Osteoblast (primary cell): ENCODE measurements around the gene PRKCE. TPM values are rescaled to one million over a fixed set of nuclear protein-coding genes. Genes with fewer than 3 reads are reported as not detected.

Experiments
- DNase-seq: peaks from one replicate; pipeline ENCODE4 v3.0.0; 2011; ENCODE audit warnings: low spot score, mixed read lengths; ENCODE audit not compliant: insufficient read length; ENCODE audit errors: missing footprints
- H2AFZ ChIP-seq: 2 replicates; pipeline ENCODE4 v1.6.0; 2011; ENCODE audit warnings: mild to moderate bottlenecking, low read length
- H3K27ac ChIP-seq: 2 replicates; pipeline ENCODE4 v1.5.1; 2011; ENCODE audit warnings: mild to moderate bottlenecking, low read depth, low read length, moderate library complexity
- H3K27me3 ChIP-seq: 2 replicates; pipeline ENCODE4 v1.6.0; 2012; ENCODE audit warnings: mild to moderate bottlenecking, control low read depth, inconsistent platforms, low read length, moderate library complexity; ENCODE audit not compliant: insufficient read depth
- H3K36me3 ChIP-seq: 2 replicates; pipeline ENCODE4 v1.5.1; 2011; ENCODE audit warnings: mild to moderate bottlenecking, low read length, control low read depth, moderate library complexity; ENCODE audit not compliant: insufficient read depth
- H3K4me1 ChIP-seq: 2 replicates; pipeline ENCODE4 v1.5.1; 2011; ENCODE audit warnings: mild to moderate bottlenecking, low read length, control low read depth, moderate library complexity; ENCODE audit not compliant: insufficient read depth
- H3K4me2 ChIP-seq: 2 replicates; pipeline ENCODE4 v1.6.0; 2011; ENCODE audit warnings: mild to moderate bottlenecking, low read length; ENCODE audit not compliant: insufficient read depth
- H3K4me3 ChIP-seq: fragments of 200-600 bp; sonication (generic); 3 replicates; pipeline ENCODE4 v1.5.1; 2012; ENCODE audit warnings: mild to moderate bottlenecking, low read length, inconsistent platforms; ENCODE audit not compliant: insufficient read depth
- H3K79me2 ChIP-seq: 2 replicates; pipeline ENCODE4 v1.6.0; 2012; ENCODE audit warnings: mild to moderate bottlenecking, low read length, control low read depth, inconsistent platforms; ENCODE audit not compliant: insufficient read depth
- H3K9me3 ChIP-seq: 2 replicates; pipeline ENCODE4 v1.5.1; 2011; ENCODE audit warnings: low read depth, low read length, control low read depth
- H4K20me1 ChIP-seq: 2 replicates; pipeline ENCODE4 v1.6.0; 2012; ENCODE audit warnings: mild to moderate bottlenecking, low read length, control low read depth; ENCODE audit not compliant: insufficient read depth
- total RNA-seq: library from RNA; depleted of rRNA; stranded (reverse); fragments of >200 nt; gene quantifications from 2 replicates; pipeline ENCODE4 v1.2.3, GENCODE V29; 2012
- TF ChIP-seq, protein P1 (sequence below): IDR thresholded peaks from 2 replicates; pipeline ENCODE4 v1.5.1; 2011; ENCODE audit warnings: mild to moderate bottlenecking, low read depth, low read length, moderate library complexity; ENCODE audit errors: extremely low read depth

Gene PRKCE
- total RNA-seq, 1 donor, result 22.1 TPM

DNA sequence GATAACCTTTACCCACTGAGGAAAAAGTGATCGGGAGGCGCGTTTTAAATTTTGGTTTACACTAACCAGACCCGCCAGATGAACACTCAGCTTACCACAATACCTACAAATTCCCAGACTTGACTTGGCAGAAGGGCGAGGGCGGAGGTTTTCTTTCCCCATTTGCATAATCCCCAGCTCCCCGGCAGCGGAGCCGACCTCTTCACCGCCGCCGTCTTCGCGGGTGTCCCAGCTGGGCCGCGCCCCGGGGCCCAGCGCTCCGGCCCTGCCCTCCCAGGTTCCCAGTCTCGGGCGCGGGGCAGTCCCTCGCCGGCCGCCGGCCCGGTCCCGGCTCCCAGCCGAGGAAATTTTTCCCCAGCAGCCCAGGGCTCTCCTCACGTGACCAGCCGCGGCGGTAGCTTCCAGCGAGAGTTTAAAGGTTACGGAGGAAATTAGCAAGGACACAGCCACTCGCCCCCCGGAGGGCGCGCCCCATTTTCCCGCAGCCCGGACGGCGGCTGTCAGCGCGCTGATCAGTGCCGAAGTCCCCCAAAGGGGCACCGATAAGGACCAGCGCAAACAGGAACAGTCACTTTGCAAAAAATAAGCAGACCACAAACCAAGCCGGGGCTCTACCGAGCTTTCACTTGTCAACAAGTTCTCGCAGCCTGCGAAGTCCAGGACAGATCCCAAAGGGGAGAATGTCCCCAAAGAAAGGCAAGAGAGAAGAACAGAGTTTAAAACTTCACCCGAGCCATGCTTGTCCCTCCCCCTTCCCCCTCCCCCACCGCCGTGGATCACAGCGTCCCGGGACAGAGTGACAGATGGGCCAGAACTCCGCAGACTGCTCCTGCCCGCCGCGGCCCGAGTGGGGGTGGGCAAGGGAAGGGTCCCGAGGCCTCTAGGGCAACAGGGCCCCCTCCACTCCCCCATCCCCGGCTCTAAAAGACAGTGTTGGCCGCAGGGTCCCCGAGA is 1.3 kb upstream of the PRKCE start:
- DNase-seq, result peak; percentile 98
- H3K4me1 ChIP-seq, result peaks cover 14% of the 10 kb centered on the region
- peak overlapping the region; percentile 73 for H3K27ac ChIP-seq
- H3K4me3 ChIP-seq, result peak overlapping the region; percentile 88
- H3K27me3 ChIP-seq, result no peaks in the 10 kb centered on the region
- H2AFZ ChIP-seq, result peak overlapping the region; percentile 93
- TF ChIP-seq, protein P1, sequence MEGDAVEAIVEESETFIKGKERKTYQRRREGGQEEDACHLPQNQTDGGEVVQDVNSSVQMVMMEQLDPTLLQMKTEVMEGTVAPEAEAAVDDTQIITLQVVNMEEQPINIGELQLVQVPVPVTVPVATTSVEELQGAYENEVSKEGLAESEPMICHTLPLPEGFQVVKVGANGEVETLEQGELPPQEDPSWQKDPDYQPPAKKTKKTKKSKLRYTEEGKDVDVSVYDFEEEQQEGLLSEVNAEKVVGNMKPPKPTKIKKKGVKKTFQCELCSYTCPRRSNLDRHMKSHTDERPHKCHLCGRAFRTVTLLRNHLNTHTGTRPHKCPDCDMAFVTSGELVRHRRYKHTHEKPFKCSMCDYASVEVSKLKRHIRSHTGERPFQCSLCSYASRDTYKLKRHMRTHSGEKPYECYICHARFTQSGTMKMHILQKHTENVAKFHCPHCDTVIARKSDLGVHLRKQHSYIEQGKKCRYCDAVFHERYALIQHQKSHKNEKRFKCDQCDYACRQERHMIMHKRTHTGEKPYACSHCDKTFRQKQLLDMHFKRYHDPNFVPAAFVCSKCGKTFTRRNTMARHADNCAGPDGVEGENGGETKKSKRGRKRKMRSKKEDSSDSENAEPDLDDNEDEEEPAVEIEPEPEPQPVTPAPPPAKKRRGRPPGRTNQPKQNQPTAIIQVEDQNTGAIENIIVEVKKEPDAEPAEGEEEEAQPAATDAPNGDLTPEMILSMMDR, result no peak
- H3K9me3 ChIP-seq, result no peaks in the 10 kb centered on the region
- H3K4me2 ChIP-seq, result peak overlapping the region; percentile 98
- H4K20me1 ChIP-seq, result peaks cover 22% of the 10 kb centered on the region
- H3K36me3 ChIP-seq, result no peaks in the 10 kb centered on the region
- peaks cover 25% of the 10 kb centered on the region for H3K79me2 ChIP-seq

DNA sequence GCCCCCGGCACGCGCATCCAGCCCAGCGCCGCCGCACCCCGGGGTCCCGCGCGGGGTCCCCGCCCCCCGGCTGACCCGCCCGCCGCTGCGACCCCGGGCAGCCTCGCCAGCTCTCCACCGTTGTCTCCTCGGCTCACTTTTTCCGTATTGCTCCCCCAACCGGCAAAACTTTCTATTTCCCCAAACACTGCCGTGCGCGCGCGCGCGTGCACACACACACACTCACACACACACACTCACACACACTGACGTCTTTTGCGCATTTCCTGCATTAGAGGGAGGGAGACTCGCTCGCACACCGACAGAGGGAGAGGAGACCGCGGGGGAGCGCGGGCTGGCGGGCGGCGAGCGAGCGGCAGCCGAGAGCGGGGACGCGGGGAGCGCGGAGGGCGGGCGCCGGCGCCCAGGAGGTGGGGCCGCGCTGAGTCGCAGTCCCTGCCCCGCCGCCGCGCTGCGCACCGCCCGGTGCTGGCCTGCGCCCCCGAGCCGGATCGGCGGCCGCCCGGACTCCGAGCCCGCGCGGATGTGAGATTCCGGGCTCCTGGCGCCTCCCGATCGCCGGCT is 542 bp upstream of the PRKCE start:
- Histone ChIP-seq H3K36me3 (no peaks in the 10 kb centered on the region), H3K27me3 (no peaks in the 10 kb centered on the region), H3K4me2 (peak overlapping the region; percentile 98), H4K20me1 (peaks cover 22% of the 10 kb centered on the region), H3K4me1 (peaks cover 14% of the 10 kb centered on the region), H2AFZ (peak overlapping the region; percentile 93), H3K4me3 (peak overlapping the region; percentile 88), H3K79me2 (peaks cover 28% of the 10 kb centered on the region), H3K27ac (peak overlapping the region; percentile 73), H3K9me3 (no peaks in the 10 kb centered on the region)
- peak; percentile 98 for DNase-seq
- TF ChIP-seq, protein P1, result peak; percentile 32

DNA sequence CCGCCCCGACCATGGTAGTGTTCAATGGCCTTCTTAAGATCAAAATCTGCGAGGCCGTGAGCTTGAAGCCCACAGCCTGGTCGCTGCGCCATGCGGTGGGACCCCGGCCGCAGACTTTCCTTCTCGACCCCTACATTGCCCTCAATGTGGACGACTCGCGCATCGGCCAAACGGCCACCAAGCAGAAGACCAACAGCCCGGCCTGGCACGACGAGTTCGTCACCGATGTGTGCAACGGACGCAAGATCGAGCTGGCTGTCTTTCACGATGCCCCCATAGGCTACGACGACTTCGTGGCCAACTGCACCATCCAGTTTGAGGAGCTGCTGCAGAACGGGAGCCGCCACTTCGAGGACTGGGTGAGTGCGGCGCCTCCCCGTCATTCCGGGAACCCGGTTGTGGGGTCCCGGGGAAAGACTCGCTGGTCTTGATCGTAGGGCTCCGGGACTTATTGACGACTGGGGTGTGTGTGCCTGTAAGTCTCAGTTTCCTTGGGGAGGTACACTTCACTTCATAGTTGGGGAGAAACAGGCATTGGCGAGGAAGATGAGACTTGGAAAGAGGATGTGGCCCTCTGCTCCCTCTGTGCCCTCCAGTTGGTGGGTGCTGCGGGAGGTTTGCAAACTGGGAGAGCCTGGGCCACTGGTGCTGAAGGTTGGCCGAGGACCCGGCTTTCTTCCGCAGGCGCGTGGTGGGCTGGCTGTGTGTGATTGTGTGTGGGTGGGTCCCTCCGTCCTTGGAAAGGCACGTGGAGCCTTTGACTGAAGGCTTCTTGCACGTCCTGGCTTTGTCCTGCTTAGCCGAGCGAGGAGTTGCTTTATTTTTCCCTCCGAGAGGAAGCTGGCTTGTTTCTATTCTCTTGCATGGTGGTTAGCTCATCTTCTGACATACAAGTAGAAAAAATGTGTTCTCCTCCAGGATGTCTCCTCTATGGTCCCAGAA is 886 bp downstream of the PRKCE start:
- Histone ChIP-seq H3K9me3 (no peaks in the 10 kb centered on the region), H2AFZ (peak overlapping the region; percentile 88), H3K4me1 (peaks cover 14% of the 10 kb centered on the region), H3K4me3 (peak overlapping the region; percentile 88), H3K36me3 (no peaks in the 10 kb centered on the region), H3K27ac (no peak overlapping the region), H3K27me3 (no peaks in the 10 kb centered on the region), H3K4me2 (peak overlapping the region; percentile 90), H4K20me1 (peaks cover 22% of the 10 kb centered on the region), H3K79me2 (peaks cover 33% of the 10 kb centered on the region)
- peak; percentile 81 for DNase-seq
- TF ChIP-seq, protein P1, result no peak
